Peyer's patch (tissue), 4 donors: ENCODE results near the gene ADAMTSL4.
"Not testable (repeated sequence)": the region's sequence is repeated elsewhere in the genome, so short reads cannot be mapped to it uniquely, and the experiment has no call there.

Source experiments
- CTCF ChIP-seq, 6 experiments: fragments of 450-650 bp in 4 of 6; fragments of 200-600 bp in 2 of 6; sonication (generic) in 1 of 6; IDR thresholded peaks; one replicate each; pipeline ENCODE4 v1.5.1; 2017 to 2019; ENCODE audit warnings: antibody characterized with exemption in 6 of 6, mild to moderate bottlenecking in 3 of 6, moderate library complexity in 1 of 6
- POLR2A ChIP-seq, 2 donors: fragments of 450-650 bp; IDR thresholded peaks; one replicate each; pipeline ENCODE4 v1.5.1; 2017; ENCODE audit warnings: antibody characterized with exemption in 2 of 2, mild to moderate bottlenecking in 2 of 2, moderate library complexity in 2 of 2

GRCh38 chr1:150565240-150565991, 16.2 kb downstream of the ADAMTSL4 start:
- not testable (repeated sequence) for TF ChIP-seq POLR2A, CTCF (IDR thresholded peaks at IDR 0.05)
